IPS DF 19.7 (cell line): ENCODE measurements around the gene GABRG3.

Source experiments
- DNase-seq: peaks from one replicate; pipeline ENCODE4 v3.0.0-alpha.2; 2013; ENCODE audit warnings: low read depth, low spot score

The GABRG3 gene

DNA sequence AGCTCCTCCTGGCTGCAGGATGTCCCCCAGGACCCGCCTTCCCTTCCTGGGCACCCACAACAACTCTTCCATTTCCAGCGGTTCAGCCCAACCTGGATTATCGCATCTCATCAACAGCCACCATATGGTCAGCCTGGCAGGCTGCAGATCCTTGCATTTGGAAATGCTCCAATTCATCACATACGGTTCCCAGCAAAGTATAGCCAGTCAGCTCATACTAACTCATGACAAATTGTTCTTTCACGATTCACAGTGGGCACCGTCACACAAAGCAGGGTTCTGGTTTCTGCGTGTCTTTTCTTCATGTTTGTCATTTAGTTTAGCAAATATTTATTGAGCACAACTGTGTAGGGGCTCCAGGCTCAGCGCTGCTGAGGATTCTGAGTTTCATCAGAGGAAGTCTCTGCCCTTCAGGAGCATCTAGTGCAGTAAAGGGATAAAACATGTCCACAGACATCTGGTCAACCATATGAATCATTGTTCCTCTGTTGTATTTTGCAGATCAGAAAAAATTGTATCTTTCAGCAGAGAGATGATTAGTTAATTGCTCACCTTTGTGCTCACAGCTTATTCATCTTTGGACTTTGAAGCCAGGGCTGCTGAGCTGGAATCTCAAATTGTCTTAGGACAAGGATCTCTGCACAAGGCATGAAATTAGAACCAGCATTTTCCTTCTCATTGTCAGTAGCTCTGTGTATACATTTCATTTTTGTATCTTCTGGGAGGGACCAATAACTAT, 125.1 kb downstream of the GABRG3 start:
- DNase-seq = no peak

DNA sequence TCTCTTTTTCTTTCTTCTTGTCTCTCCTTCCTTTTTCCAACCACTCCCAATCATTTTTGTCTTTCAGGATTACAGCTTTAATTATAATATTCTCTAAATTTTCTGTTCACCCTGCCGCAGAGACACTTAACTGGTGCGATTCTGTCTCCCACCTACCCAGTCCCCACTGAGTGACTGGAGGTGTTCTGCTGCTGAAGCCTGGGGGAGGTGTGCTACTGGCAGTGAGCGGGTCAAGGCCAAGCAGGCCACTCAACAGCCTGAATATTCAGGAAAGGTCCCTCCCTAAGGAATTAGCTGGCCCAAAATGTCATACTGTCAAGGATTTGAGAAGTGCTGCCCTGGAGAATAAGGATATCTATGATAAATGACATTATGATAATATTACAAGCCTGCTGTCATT, 126.5 kb downstream of the GABRG3 start:
- DNase-seq = no peak

DNA sequence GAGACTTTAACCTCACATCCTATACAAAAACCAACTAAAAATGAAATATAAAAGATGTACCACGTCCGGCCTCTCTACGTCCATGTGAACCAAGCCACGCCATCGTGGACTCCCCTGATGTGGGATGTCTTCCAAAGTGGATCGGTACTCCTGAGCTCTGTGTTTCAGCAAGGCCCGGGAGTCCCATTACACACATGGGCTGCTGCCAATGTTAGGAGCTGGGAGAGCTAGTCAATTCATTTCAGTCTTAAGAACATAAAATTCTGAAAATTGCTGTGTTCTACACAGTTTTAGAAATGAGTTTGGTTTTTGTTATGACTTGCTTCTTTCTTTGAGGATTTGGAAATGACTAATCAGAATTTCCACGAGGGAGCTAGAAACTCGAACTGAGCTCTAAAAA, 131.0 kb downstream of the GABRG3 start:
- DNase-seq = no peak

DNA sequence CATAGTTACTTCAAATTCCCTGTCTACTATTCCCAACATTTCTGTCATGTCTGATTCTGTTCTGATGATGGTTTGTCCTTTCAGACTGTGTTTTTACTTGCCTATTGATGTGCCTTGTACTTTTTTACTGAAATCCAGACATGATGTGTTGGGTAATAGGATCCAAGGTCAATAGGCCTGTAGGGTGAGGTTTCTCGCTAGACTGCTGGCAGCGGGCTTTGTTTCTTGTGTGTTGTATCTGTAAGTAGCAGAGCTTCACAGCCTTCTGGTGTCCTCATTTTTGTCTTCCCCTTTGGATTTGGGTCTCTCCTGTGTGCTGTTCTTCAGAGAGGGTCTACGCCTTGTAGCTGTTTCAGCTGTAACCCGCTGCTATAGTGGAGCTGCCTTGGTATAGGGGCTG, 140.3 kb downstream of the GABRG3 start:
- DNase-seq = no peak

DNA sequence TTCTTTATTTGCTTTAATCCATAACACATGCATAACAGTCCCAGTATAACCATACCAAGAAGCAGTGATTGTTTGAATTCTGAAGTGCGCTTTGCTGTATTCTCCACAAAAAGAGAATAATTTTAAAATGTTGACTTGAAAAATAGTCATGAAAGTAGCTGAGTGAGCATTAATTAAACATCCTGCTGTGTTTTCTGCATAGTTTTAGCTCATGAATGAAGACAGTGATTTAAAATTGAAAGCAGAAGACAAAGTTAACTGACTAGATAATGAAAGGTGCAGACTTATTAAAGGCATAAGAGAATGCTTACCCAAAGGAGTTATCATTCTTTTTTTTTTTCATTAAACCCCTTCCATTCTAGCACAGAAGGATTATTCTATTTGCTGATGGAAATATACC, 143.5 kb downstream of the GABRG3 start:
- DNase-seq = no peak

DNA sequence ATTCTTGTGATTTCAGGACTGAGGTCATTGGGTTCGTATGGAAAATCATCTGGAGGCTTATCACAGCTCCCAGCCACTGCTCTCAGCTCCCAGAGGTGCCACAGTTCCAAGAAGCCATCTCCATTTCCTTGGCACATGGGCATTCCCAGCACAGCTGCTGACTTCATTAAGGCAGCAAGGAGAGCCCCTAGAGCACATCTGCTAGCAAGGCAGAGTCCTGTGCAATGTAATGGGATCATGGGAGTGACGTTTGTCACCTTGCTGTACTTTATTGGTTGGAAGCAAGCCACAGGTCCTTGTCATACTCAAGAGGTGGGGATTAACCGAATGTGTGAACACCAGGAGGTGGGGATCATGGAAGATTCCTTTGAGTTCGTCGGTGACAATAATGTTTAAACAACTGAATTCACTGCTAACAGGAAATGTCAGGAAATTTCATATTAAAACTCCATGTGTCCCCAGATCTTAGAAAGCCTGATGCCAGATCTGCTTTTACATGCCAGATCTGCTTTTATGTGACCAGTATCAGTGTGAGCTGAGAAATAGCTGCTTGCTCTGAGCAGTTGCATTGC, 148.8 kb downstream of the GABRG3 start:
- DNase-seq = no peak

DNA sequence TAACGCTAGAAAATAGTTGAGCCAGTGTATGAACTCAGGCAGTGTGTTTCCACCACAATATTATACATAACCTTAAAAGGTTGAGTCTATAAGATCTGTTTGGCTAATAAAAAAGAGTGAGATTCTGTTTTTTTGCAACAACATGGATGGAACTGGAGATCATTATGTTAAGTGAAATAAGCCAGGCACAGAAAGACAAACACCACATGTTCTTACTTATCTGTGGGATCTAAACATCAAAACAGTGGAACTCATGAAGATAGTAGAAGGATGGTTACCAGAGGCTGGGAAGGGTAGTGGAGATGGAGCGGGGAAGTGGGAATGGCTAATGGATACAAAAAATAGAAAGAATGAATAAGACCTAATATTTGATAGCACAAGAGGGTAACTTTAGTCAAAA, 150.7 kb downstream of the GABRG3 start:
- DNase-seq = no peak

DNA sequence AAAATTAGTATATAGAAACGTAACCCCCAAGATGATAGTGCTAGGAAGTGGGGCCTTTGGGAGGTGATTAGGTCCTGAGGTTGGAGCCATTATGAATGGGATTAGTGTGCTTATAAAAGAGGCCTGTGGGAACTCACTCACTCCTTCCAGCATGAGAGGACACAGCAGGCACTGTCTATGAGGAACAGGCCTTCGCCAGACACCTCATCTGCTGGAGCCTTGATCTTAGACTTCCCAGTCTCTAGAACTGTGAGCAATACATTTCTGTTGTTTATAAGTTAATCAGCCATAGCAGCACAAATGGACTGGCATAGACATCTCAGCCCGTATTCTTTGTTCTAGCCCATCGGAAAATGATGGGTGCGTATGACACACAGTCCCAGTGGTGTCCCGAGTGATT, 152.3 kb downstream of the GABRG3 start:
- no peak for DNase-seq

DNA sequence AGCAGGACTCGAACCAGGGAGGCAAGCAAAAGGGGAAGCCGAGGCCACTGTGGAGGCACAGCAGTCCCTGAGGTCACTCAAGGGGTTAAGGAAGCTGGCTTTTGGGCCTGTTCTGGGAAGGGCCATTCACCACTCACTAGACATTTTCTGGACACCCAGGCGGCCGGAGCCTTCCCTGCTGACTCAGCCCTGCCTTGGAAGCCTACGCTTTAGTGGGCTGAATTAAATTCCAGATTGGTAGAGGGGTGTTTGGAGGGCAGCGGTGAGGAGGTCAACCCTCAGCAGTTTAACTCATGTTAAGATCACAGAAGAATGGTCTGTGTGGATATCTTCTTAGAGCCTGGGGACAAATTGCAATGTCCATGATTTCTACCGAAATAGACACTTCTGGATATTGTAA, 152.8 kb downstream of the GABRG3 start:
- no peak for DNase-seq

DNA sequence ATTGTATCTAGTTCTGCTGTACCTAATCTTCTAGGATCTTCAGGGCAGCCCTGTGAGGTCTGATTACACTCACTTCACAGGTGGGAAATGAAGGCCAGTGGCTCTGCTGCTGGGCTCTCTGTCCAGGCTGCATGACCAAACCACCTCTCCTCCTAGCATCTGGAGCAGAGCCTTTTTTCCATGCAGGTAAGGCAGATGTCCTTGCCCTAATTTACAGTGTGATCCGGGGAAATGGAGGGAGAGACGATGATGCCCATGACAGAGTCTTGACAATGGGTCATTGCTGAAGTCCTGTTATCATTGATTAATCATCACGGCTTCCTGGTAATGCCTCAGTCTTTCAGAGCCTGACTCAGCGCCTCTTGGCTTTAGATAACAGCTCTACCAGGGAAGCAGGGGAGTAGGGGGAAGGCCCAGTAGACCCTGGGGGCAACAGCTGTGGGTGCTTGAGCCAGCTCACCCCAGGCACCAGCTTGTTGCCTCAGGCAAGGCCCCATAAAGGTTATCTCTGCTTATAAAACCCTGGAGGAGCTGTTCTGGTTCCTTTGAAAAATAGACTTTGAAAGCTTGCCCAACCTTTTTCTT, 153.4 kb downstream of the GABRG3 start:
- DNase-seq = no peak

DNA sequence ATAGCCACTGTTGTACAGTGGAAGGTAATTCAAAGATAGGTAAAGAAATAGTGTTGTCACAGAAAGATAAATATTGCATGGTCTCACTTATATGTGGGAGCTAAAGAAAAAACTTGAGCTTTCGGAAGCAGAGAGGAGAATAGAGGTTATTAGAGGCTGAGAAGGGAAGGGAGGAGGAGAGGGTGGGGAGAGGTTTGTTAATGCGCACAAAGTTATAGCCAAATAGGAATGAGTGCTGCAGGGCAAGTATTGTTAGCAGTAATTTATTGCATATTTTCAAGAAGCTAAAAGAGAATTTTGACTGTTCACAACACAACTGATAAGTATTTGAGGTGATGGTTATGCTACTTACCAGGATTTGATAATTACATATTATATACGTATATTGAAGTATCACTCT, 154.2 kb downstream of the GABRG3 start:
- DNase-seq = no peak

DNA sequence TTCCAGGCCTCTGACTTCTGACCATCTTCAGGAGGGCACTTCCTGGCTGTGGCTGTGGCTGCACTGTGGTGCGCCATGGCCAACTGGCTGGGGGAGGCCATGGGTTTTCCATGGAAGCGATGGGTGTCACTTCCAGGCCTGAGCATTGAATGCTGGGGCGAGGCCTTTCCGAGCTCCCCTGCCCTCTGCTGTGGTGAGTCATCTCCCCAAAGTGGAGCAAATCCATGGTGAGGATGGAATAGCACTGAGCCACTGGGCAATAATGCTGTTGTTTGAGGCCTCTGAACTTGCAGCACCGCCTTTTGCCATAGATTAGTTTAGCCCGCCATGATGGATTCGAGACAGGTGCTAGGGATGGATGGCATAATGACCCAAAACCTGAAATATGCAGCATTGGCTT, 155.5 kb downstream of the GABRG3 start:
- no peak for DNase-seq

DNA sequence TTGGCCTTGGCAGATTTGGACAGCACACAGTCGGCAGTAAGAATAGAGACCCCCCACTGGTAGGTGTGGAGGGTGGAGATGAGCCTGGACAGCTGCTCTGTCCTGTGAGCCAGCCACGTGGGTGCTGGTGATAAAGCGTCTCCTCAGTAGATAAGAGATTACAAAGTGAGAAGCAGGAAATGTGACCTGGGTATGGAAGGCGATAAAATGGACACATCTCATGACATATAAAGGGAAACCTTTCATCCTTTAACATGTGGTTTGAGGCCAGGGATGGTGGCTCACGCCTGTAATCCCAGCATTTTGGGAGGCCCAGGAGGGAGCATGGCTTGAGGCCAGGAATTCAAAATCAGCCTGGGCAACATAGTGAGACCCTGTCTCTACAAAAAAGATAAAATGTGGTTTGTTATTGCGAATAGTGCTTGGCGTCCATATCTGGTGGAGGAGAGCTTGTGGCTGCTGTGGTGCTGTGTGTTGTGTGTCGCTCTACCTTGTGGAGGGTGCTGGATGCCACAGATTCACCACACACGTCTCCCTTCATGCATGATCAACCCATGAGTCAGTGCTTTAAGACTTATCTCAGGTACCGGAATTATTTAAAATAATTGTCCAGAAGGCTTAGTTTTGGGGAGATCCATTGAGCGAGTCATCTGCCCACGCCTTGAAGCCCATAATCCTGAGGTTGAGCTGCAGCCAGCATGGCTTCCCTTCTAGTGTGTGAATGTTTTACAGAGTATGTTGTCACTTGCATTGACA, 157.0 kb downstream of the GABRG3 start:
- DNase-seq = no peak

DNA sequence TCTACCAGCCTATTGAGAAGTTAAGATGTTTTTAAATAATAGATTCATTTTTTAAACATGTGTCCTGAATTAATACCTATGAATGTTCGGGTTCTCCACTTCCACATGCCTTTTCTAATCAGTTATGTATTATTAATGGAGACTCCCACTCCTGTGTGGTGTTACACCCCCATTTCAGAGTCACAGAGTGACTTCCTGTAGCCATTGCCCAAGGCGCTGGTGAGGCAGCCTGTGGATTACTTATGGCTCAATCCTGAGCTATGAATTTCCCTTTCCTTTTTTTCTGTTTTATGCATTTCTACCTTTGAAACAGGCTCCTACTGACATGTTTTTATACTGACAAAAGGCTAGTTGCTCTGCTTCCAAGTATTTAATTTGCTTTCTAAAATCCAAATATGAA, 162.3 kb downstream of the GABRG3 start:
- DNase-seq = no peak

DNA sequence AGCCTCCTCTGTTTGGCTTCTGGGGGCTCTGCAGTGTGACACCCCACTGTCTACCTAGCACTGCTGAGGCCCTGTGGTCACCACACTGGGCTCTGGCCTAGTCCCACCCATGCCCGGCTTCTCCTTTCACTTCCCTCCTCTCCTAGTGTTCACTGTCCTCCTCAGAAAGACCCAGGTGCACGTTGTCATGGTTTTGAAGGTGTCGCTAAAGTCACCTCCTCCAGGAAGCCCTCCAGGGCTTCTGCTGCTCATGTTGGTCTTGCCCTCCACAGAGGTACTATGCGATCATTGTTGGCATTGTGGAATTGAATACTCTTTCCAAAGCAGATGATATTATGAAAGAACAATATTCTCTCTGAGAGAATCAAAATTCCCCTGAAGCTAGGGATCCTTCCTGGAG, 163.5 kb downstream of the GABRG3 start:
- DNase-seq = no peak

DNA sequence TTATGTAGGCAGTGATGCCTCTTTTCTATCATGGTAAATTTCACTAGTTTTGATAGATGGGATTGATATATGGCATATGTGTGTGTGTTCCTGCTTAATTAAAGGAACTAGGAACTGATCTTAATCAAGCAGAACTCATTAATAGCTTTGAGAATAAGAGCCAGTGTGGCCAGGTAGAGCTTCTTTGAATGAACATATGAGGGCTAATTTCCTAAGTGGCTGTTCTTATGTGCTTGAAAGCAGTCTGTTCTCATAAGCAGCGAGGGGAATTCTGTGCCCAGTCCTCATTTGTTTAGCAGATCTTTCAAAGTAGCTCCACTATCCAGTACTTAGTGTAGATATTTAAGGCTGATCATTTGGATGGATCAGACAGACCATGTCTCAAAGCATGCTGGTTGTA, 164.2 kb downstream of the GABRG3 start:
- DNase-seq = no peak

DNA sequence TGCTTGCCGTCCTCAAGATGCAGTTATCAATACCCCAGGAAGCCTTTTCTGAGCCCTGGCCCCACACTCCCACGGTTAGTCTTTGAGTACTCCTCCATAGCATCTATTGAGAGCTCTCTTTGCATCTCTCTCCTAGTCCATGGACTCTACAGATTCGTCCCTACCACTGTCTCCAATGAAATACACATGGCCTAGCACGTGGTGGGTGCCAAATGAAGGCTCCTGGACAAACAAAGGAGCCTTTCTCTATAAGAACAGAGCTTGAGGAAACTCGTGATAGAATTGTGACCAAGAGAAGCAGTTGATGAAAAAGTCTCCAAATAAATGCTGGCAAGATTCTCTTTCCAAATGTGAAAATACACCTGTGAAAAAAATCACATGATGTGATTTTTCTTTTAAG, 166.1 kb downstream of the GABRG3 start:
- DNase-seq = no peak

DNA sequence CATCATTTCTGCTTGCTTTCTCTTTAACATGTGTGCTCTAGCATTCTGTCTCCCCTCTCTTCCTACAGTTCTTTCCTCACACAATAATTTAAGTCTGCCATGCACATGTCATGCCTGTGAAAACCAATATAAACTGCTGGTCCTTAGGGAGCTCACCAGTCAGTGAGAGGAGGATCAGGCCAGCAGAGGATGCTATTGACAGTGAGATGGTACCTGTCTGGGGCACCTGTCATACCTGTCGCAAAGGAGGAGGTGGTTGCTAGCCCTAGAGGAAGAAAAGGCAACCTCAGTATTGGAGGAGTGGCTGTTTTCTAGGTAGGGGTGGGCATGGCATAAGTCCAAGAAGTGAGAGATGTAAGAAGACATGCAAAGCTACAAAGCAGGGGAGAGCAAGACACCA, 194.6 kb downstream of the GABRG3 start:
- DNase-seq = no peak

DNA sequence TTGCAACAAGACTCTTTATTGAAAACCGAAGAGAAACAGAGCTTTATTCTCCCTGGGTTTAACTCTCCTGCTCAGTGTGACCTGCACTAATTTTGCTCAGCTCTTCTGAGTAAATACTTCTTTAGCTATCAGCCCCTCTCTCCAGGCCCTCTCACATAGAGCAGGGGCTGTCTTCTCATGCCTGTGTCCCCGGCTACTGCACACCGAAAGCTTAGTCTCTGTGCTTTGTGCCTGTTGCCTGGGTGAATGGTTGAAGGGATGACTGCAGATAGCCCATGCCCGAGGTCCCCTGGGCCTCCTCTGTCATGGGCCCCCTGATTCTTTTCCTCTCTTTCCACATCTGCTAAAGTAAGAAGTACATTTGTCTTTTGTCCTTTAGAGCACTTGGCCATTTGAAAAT, 195.9 kb downstream of the GABRG3 start:
- no peak for DNase-seq

DNA sequence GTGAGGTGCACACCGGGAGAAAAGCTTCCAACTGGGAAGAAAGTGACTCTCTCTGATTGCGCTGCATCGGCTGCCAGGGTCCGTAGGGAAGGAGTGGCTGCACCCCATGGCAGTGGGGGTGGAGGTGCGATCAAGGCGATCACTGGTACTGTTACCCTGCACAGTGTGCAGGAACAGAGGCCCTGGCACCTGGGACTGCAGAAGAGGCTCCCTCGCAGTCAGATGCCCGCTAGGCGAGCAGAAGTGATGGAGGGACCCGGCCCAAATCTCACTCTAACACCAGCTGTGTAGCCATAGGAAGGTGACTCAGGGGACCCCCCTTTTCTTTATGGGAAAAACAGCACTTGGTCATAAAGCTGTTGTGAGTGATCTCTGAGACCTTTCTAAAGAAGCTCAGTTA, 196.8 kb downstream of the GABRG3 start:
- DNase-seq = no peak

DNA sequence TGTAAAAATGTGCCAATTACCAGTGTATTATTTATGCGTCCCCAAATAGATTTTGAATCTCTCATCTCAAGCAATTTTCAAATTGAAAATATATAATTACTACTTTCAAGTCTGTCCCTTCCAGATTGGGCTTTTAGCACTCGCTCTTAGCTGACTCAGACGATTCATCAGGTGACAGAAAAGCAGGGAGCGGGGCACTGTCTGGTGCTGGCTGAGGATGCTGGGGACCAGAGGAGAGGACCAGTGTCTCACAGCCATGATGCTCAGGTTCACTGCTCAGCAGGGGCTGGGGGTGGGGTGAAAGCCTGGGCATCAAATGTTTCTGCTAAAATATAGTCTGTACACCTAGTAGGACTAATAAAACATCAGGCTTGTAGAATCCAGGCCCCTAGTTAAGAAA, 199.9 kb downstream of the GABRG3 start:
- DNase-seq = no peak

DNA sequence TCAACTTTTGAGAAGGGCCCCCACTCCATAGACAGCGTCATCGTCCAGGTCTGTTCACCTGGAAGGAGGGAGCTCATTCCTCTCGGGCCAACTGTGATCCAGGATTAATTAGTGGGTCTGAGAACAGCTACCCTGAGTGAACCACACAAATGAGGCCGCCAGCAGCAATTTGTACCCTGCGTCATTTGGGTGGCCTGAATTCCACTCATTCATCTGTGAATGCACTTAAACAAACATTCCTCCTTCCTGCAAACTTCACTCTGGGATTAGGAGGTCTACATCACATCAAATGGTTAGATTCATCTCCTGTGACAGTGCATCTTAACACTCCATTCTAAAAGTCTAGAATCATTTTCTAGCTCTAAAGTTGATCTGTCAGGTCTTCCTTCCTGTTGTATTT, 201.8 kb downstream of the GABRG3 start:
- no peak for DNase-seq
